GM12875 (cell line): ENCODE data around the gene FBXO11.

Experiments used
- H3K4me3 ChIP-seq: one replicate; pipeline ENCODE4 v1.5.1; 2011; ENCODE audit warnings: low read depth, low read length, control low read depth
- TF ChIP-seq, protein P1 (sequence below): IDR thresholded peaks from 2 replicates; pipeline ENCODE4 v1.5.1; 2011; ENCODE audit warnings: low read depth, mild to moderate bottlenecking, control low read depth, inconsistent platforms, low read length, moderate library complexity, borderline replicate concordance; ENCODE audit not compliant: insufficient read depth

FBXO11 gene

DNA sequence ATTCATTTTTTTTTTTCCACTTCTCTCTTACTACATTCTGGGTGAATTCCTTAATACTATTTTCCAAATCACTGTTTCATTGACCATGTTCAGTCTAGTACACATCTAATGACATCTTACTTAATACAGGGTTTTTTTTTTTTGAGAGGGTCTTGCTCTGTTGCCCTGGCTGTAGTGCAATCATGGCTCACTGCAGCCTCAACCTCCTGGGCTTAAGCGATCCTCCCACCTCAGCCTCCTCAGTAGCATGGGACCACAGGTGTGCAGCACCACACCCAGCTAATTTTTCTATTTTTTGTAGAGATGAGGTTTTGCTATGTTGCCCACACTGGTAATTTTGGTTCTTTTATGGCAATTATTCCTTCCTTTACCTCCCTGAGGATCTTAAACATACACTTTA lies 29.4 kb downstream of the FBXO11 start:
- TF ChIP-seq, protein P1, sequence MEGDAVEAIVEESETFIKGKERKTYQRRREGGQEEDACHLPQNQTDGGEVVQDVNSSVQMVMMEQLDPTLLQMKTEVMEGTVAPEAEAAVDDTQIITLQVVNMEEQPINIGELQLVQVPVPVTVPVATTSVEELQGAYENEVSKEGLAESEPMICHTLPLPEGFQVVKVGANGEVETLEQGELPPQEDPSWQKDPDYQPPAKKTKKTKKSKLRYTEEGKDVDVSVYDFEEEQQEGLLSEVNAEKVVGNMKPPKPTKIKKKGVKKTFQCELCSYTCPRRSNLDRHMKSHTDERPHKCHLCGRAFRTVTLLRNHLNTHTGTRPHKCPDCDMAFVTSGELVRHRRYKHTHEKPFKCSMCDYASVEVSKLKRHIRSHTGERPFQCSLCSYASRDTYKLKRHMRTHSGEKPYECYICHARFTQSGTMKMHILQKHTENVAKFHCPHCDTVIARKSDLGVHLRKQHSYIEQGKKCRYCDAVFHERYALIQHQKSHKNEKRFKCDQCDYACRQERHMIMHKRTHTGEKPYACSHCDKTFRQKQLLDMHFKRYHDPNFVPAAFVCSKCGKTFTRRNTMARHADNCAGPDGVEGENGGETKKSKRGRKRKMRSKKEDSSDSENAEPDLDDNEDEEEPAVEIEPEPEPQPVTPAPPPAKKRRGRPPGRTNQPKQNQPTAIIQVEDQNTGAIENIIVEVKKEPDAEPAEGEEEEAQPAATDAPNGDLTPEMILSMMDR, result no peak
- no peak overlapping the region for H3K4me3 ChIP-seq

DNA sequence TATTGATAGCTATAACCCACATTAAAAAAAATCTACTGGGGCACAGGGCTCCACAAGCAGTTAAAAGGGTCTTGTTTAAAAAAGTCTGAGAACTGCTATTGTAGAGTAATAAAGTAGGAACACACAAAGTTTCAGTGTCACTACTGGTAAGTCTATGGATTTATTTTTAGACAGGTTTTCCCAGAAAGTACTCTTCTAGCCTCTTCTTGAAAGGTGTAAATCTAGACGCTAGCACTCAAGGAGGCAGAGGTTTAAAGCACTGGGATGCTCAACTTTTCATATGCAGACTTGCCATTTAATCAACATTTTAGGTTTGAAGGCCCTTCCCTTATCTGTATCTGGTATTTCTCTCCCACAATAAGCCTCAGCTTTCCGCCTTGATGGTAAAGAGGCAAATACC lies 33.4 kb downstream of the FBXO11 start:
- no peak overlapping the region for H3K4me3 ChIP-seq
- TF ChIP-seq, protein P1, result no peak

DNA sequence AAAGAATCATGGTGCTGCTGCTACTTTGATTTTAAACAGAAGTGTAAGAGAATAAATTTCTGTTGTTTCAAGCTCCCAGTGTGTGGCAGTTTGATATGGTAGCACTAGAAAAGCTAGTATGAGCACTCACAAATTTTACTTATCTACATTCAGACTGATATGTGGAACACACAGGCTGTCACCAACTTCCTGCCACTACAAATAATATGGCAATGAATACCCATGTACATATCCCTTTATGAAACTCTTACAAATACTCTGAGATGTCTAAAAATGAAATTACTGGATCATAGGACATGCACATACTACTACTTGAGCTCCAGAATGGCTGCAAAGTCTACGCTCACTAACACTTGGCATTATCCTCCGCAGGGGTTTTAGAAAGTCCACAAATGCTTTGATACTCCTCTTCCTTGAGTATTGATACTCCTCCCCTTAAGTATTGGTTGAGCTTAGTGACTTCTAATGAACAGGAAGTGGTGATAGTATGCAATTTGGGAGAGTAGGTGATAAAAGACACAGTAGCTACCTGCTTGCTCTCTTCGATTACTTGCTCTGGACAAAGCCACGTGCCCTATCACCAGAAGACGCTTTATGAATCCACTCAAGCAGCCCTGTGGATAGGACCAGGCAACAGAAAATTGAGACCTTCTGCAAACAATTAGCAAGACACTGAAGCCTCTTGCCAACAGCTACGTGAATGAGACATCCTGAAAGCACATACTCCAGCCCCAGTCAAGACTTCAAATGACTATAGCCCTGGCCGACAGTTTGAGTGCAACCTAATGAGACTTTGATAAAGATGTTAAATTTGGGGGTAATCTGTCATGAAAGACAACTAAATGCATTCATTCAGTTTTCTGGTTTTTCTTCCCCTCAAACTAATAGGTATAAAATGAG lies 35.4 kb downstream of the FBXO11 start:
- TF ChIP-seq, protein P1, result no peak
- H3K4me3 ChIP-seq, result no peak overlapping the region

DNA sequence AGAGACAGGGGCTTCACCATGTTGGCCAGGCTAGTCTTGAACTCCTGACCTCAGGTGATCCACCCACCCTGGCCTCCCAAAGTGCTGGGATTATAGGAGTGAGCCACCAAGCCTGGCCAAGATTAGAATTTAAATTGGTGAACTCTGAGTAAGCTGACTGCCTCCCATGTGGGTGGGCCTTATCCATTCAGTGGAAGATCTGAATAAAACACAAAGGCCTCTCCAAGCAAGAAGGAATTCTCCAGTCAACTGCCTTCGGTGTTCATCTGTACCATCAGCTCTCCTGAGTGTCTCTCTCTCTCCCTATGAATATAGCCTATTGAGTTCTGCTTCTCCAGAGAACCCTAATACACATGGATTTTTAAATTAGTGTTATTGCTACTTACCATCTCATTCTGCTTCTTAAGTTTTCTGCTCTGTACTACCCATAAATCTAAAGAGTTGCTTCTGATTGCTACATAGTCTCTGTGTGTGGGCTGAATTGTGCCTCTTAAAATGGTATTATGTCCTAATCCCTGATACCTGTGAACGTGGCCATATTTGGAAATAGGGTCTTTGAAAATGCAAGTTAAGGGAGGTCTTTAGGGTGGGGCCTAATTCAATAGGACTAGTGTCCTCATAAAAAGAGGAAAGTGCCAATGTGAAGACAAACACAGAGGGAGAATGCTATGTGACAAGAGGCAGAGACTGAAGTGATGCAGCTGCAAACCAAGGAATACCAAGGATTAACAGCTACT lies 36.3 kb downstream of the FBXO11 start:
- H3K4me3 ChIP-seq, result no peak overlapping the region
- TF ChIP-seq, protein P1, result no peak

DNA sequence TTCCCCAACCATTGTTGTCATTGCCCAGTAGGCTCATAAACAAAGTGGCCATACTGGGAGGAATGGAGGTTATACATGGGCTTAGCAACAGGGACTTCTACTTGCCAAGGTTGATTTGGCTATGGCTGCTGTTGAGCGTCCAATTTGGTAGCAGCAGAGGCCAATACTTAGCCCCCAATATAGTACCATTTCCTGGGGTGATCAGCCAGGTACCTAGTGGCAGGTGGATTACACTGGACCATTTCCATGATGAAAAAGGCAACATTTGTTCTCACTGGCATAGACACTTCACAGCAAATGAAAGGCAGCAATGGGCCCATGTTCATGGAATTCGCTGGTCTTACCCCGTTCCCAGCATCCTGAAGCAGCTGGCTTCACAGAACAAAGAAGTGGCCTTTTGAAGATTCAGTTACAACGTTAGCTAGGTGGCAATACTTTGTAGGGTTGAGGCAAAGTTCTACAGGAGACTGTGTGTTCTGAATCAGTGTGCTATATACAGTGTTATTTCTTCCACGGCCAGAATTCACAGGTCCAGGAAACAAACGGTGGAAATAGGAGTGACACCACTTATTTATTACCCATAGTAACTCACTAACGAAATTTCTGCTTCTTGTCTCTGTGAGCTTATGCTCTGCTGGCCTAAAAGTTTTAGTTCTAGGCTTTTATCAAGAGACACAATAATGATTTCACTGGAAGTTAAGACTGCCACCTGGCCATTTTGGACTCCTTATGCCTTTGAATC lies 37.5 kb downstream of the FBXO11 start:
- no peak overlapping the region for H3K4me3 ChIP-seq
- TF ChIP-seq, protein P1, result no peak

DNA sequence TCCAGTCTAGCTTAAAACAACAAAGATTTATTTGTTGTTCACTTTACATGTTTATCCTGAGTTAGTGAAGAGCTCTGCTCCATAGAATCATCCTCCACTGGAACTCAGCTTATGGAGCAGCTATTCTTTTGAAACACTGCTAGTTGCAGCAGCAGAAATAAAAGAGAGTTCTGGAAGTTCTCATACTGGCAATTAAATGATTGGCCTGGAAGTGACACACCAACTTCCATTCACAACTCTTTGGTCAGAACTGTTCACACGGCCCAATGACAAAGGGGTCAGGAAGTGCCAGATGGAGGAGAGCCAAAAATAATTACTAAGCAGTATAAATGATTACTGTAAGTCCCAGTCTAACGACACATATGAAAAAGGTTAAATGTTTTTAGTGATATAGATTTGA lies 39.1 kb downstream of the FBXO11 start:
- H3K4me3 ChIP-seq, result no peak overlapping the region
- TF ChIP-seq, protein P1, result no peak
